ENCODE data around the gene NUDT21. TPM values are rescaled to one million over a fixed set of nuclear protein-coding genes. Genes with fewer than 3 reads are reported as not detected.

The NUDT21 gene
- total RNA-seq, 1 experiment from 2014 or later, result 218 TPM

DNA sequence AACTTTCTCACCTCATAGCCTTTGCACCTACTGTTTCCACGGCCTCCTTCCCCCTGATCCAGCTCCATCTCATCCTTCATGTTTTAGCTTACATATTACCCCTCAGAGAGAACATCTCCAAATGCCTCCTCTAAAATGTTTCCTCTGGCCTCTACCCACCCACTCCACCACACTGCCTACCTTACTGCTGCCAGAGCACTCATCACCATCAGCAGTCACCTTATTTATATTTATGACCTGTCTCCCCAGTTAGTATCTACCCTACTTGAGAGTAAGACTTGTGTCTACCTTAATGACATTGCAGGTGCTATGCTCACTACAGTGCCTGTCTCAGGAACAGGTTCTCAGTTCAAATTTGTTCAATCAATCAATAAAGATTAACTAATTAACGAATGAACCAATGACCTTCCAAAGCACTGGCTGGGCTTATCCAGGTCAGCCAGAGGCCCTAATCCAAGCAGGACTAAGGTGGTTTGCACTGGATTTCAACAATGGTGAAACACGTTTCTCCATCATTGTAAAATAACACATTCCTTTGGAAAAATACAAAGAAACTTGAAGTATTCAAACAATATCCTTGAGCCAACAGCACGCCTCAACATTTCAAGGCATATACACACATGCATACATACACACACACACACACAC, 66.9 kb downstream of the NUDT21 start:
- Histone ChIP-seq H3K4me2 (ENCODE audit: low read length) (no peak overlapping the region), H2AFZ (ENCODE audit: low read depth, low read length, poor library complexity, severe bottlenecking) (no peak overlapping the region), H3K9me2 (ENCODE audit: insufficient read depth) (no peaks in the 10 kb centered on the region), H3K4me1 (ENCODE audit: control insufficient read depth in 1 of 2, insufficient read depth in 2 of 2, low read length in 2 of 2) (peaks cover 2 to 8% of the 10 kb centered on the region in 2 experiments; a peak in 1 of 4 replicates), H3K36me3 (ENCODE audit: control insufficient read depth in 1 of 2, insufficient read depth in 2 of 2, low read length in 2 of 2) (peaks cover 16 to 55% of the 10 kb centered on the region in 2 experiments), H3K27ac (ENCODE audit: low read depth, low read length) (no peak overlapping the region), H3K9me3 (ENCODE audit: control insufficient read depth in 1 of 2, insufficient read depth in 1 of 2, low read depth in 1 of 2, low read length in 2 of 2) (peaks cover 4 to 8% of the 10 kb centered on the region in 2 experiments; a peak in 1 of 4 replicates), H3K27me3 (ENCODE audit: insufficient read depth, low read length) (no peaks in the 10 kb centered on the region), H3K9ac (ENCODE audit: low read length) (no peak overlapping the region), H3K79me2 (ENCODE audit: insufficient read depth, low read length) (no peaks in the 10 kb centered on the region), H4K20me1 (ENCODE audit: insufficient read depth) (no peaks in the 10 kb centered on the region), H3K4me3 (replicated peaks in 1 of 2; ENCODE audit: low read depth in 1 of 2, low read length in 2 of 2) (no peak overlapping the region)
- ChIA-PET POLR2A (no interaction called here), CTCF (no interaction called here), RAD21 (ENCODE audit: low non-redundant PET in 1 of 2, low total read pairs in 2 of 2, uncharacterized antibody in 2 of 2, unreplicated experiment in 2 of 2) (interaction anchor here in 1 of 2 experiments (0.7 kb wide), 1 partner anchor 1129 kb away, joined by 3 read pairs; no protein-coding TSS in a partner anchor)
- intact Hi-C loops (cut with micrococcal nuclease), result no loop called here
- DNase-seq (ENCODE audit: low read depth, low spot score) (no peak), ATAC-seq (no peak)
- TF ChIP-seq REST (IDR thresholded peaks at IDR 0.05; ENCODE audit: low read depth) (no peak), EZH2 (IDR thresholded peaks at IDR 0.05) (no peak), EZH2phosphoT487 (IDR thresholded peaks at IDR 0.05; ENCODE audit: borderline replicate concordance) (no peak)
- TF ChIP-seq, protein P1, sequence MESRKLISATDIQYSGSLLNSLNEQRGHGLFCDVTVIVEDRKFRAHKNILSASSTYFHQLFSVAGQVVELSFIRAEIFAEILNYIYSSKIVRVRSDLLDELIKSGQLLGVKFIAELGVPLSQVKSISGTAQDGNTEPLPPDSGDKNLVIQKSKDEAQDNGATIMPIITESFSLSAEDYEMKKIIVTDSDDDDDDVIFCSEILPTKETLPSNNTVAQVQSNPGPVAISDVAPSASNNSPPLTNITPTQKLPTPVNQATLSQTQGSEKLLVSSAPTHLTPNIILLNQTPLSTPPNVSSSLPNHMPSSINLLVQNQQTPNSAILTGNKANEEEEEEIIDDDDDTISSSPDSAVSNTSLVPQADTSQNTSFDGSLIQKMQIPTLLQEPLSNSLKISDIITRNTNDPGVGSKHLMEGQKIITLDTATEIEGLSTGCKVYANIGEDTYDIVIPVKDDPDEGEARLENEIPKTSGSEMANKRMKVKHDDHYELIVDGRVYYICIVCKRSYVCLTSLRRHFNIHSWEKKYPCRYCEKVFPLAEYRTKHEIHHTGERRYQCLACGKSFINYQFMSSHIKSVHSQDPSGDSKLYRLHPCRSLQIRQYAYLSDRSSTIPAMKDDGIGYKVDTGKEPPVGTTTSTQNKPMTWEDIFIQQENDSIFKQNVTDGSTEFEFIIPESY (IDR thresholded peaks at IDR 0.05; ENCODE audit: extremely low read depth, insufficient replicate concordance, low read length), result no peak
- BruUV-seq (replicated peaks), result no TSS peak

Measured in HCT116 (cell line).